Upper lobe of left lung (tissue), 4 donors: ENCODE data around the gene TOMM7.

Experiments used
- CTCF ChIP-seq, 6 experiments: fragments of 450-650 bp in 4 of 6; fragments of 200-600 bp in 2 of 6; sonication (generic) in 2 of 6; IDR thresholded peaks; one replicate each; pipeline ENCODE4 v1.5.1; 2016 to 2019; ENCODE audit warnings: antibody characterized with exemption in 6 of 6
- EP300 ChIP-seq, 4 donors: sonication (generic); formaldehyde crosslinking; IDR thresholded peaks; one replicate each; pipeline ENCODE4 v1.5.1; 2017; ENCODE audit warnings: antibody characterized with exemption in 4 of 4, control low read depth in 2 of 4
- POLR2A ChIP-seq, 4 donors: fragments of 450-650 bp; IDR thresholded peaks; one replicate each; pipeline ENCODE4 v1.5.1; 2016 to 2017; ENCODE audit warnings: antibody characterized with exemption in 4 of 4, mild to moderate bottlenecking in 2 of 4
- POLR2AphosphoS5 ChIP-seq, 2 donors: sonication (generic); formaldehyde crosslinking; IDR thresholded peaks; one replicate each; pipeline ENCODE4 v1.5.1; 2017; ENCODE audit warnings: antibody characterized with exemption in 2 of 2

- TF ChIP-seq POLR2A (IDR thresholded peaks at IDR 0.05) (no peak), CTCF (IDR thresholded peaks at IDR 0.05) (no peak), POLR2AphosphoS5 (IDR thresholded peaks at IDR 0.05) (no peak), EP300 (IDR thresholded peaks at IDR 0.05) (no peak)
Measured at GRCh38 chr7:22765609-22766008, 57.0 kb downstream of the TOMM7 start.
